Measurements from ENCODE around the gene ESRRA. TPM values are rescaled to one million over a fixed set of nuclear protein-coding genes. Genes with fewer than 3 reads are reported as not detected.

ESRRA gene
- total and polyA plus RNA-seq, 9 of the 15 experiments (the other 6 are each of a cell fraction or from before 2014, with no cell fraction given): 0.27 to 89.7 (median 23.7) TPM

GRCh38 chr11:64316672-64317324 is 11.5 kb downstream of the ESRRA start (continued):
- 0 out of 4 replicates have a peak, but pooled peaks of 1 of the 2 experiments have one; percentile 60 for TF ChIP-seq MLLT1 (IDR thresholded peaks at IDR 0.05)
- TF ChIP-seq FOXA3 (CRISPR knock-in tag; conservative IDR thresholded peaks at IDR 0.05 in 1 of 2, IDR thresholded peaks at IDR 0.05 in 1 of 2): peak in 1 of 2 experiments; percentile 43; a peak in 1 of 4 replicates
- TF ChIP-seq TFAP4 (CRISPR knock-in tag; IDR thresholded peaks at IDR 0.05; ENCODE audit: borderline replicate concordance): peak; percentile 51; the same call in 1 of the 2 replicates
- TF ChIP-seq E2F4 (CRISPR knock-in tag; IDR thresholded peaks at IDR 0.05; ENCODE audit: low read depth): 0 out of 2 replicates have a peak, but pooled peaks have one; percentile 16
- peak; percentile 89; the same call in 1 of the 2 replicates for TF ChIP-seq KAT7 (CRISPR knock-in tag; IDR thresholded peaks at IDR 0.05; ENCODE audit: borderline replicate concordance)
- peak; percentile 72 for TF ChIP-seq POLR2AphosphoS2 (IDR thresholded peaks at IDR 0.05; ENCODE audit: low read length)
